GM18508 (cell line): ENCODE measurements around the gene KIRREL3.

Source experiments
- ATAC-seq: cut with Tn5 transposase; IDR thresholded peaks from one replicate; pipeline ENCODE4 v1.9.1; 2021; ENCODE audit warnings: moderate number of reproducible peaks; ENCODE audit not compliant: insufficient read depth, unreplicated experiment

KIRREL3 gene

GRCh38 chr11:126920833-126921232, 79.7 kb downstream of the KIRREL3 start:
- no peak for ATAC-seq

GRCh38 chr11:126919147-126919823, 81.3 kb downstream of the KIRREL3 start:
- peak; percentile 43 for ATAC-seq

GRCh38 chr11:126918556-126918955, 82.0 kb downstream of the KIRREL3 start:
- ATAC-seq, result no peak

GRCh38 chr11:126917531-126918204, 82.9 kb downstream of the KIRREL3 start:
- ATAC-seq, result peak; percentile 94

GRCh38 chr11:126915430-126915829, 85.1 kb downstream of the KIRREL3 start:
- ATAC-seq, result no peak

GRCh38 chr11:126914941-126915340, 85.6 kb downstream of the KIRREL3 start:
- no peak for ATAC-seq

GRCh38 chr11:126914166-126914565, 86.4 kb downstream of the KIRREL3 start:
- no peak for ATAC-seq

GRCh38 chr11:126904520-126904919, 96.0 kb downstream of the KIRREL3 start:
- no peak for ATAC-seq

GRCh38 chr11:126901783-126902182, 98.8 kb downstream of the KIRREL3 start:
- ATAC-seq, result no peak

GRCh38 chr11:126899961-126900748, 100.4 kb downstream of the KIRREL3 start:
- no peak for ATAC-seq

GRCh38 chr11:126898802-126899201, 101.8 kb downstream of the KIRREL3 start:
- ATAC-seq, result no peak

GRCh38 chr11:126897430-126897829, 103.1 kb downstream of the KIRREL3 start:
- no peak for ATAC-seq

- no peak for ATAC-seq
Measured at GRCh38 chr11:126896025-126896424, 104.5 kb downstream of the KIRREL3 start.

GRCh38 chr11:126893796-126894195, 106.8 kb downstream of the KIRREL3 start:
- ATAC-seq, result no peak

GRCh38 chr11:126892756-126893155, 107.8 kb downstream of the KIRREL3 start:
- no peak for ATAC-seq

- ATAC-seq, result no peak
Measured at GRCh38 chr11:126891556-126892217, 108.9 kb downstream of the KIRREL3 start.

- no peak for ATAC-seq
Measured at GRCh38 chr11:126890561-126890960, 110.0 kb downstream of the KIRREL3 start.

- no peak for ATAC-seq
Measured at GRCh38 chr11:126888115-126888712, 112.4 kb downstream of the KIRREL3 start.

GRCh38 chr11:126886636-126887035, 113.9 kb downstream of the KIRREL3 start:
- ATAC-seq, result no peak

GRCh38 chr11:126886085-126886484, 114.5 kb downstream of the KIRREL3 start:
- ATAC-seq, result no peak
